IgD-negative memory B cell (primary cell): ENCODE data around the gene SMPD2. TPM values are rescaled to one million over a fixed set of nuclear protein-coding genes. Genes with fewer than 3 reads are reported as not detected.
"Not testable (repeated sequence)": the region's sequence is repeated elsewhere in the genome, so short reads cannot be mapped to it uniquely, and the experiment has no call there.

Source experiments
- H3K27ac Mint-ChIP-seq, 3 donors: one replicate each; pipeline ENCODE4 v1.8.0; 2020 to 2022; ENCODE audit warnings: mild to moderate bottlenecking in 3 of 3, mixed read lengths in 3 of 3, moderate library complexity in 1 of 3
- H3K27me3 Mint-ChIP-seq: one replicate; pipeline ENCODE4 v1.8.0; 2021; ENCODE audit warnings: mixed read lengths
- H3K36me3 Mint-ChIP-seq: one replicate; pipeline ENCODE4 v1.8.0; 2020; ENCODE audit warnings: mild to moderate bottlenecking, mixed read lengths
- H3K4me1 Mint-ChIP-seq, 3 donors: one replicate each; pipeline ENCODE4 v1.8.0; 2020 to 2022; ENCODE audit warnings: mixed read lengths in 3 of 3, mild to moderate bottlenecking in 1 of 3
- H3K4me3 Mint-ChIP-seq, 4 donors: one replicate each; pipeline ENCODE4 v1.8.0; 2020 to 2022; ENCODE audit warnings: mild to moderate bottlenecking in 4 of 4, mixed read lengths in 4 of 4, moderate library complexity in 3 of 4
- H3K9me3 Mint-ChIP-seq, 3 donors: one replicate each; pipeline ENCODE4 v1.8.0; 2020 to 2021; ENCODE audit warnings: mixed read lengths in 3 of 3, mild to moderate bottlenecking in 1 of 3
- polyA plus RNA-seq: library from polyadenylated mRNA; unstranded; fragments of 300-500 nt; fragmentation: Illumina TruSeq; gene quantifications from one replicate; pipeline ENCODE4 v1.2.3, GENCODE V29; 2021

SMPD2 gene
- polyA plus RNA-seq, 1 donor from 2014 or later: 22.0 TPM

GRCh38 chr6:109451376-109451775 is 10.9 kb downstream of the SMPD2 start:
- Mint-ChIP-seq H3K27ac (peak overlapping the region in 2 of 3 donors; percentile 31 to 51), H3K9me3 (no peaks in the 10 kb centered on the region), H3K4me1 (peaks cover 33 to 38% (median 37%) of the 10 kb centered on the region in 3 donors), H3K4me3 (peak overlapping the region in 2 of 4 donors; percentile 79 to 92), H3K36me3 (no peaks in the 10 kb centered on the region), H3K27me3 (no peaks in the 10 kb centered on the region)

GRCh38 chr6:109452181-109452580 is 11.7 kb downstream of the SMPD2 start:
- Mint-ChIP-seq H3K27me3 (no peaks in the 10 kb centered on the region), H3K36me3 (peaks cover under 1% of the 10 kb centered on the region), H3K4me3 (peak overlapping the region in 3 of 4 donors; percentile 1 to 92 (median 79)), H3K27ac (peak overlapping the region; percentile 51 to 99 (median 97)), H3K9me3 (no peaks in the 10 kb centered on the region), H3K4me1 (peaks cover 40 to 42% (median 40%) of the 10 kb centered on the region in 3 donors)

GRCh38 chr6:109453156-109453555 is 12.6 kb downstream of the SMPD2 start:
- H3K27me3 Mint-ChIP-seq: no peaks in the 10 kb centered on the region
- H3K36me3 Mint-ChIP-seq: peaks cover 5% of the 10 kb centered on the region
- H3K4me3 Mint-ChIP-seq: peak overlapping the region in 3 of 4 donors; percentile 30 to 92 (median 67)
- H3K4me1 Mint-ChIP-seq: peaks cover 45 to 46% (median 46%) of the 10 kb centered on the region in 3 donors
- H3K27ac Mint-ChIP-seq: peak overlapping the region; percentile 51 to 99 (median 97)
- no peaks in the 10 kb centered on the region for H3K9me3 Mint-ChIP-seq

- no peaks in the 10 kb centered on the region for H3K9me3 Mint-ChIP-seq
- no peaks in the 10 kb centered on the region for H3K27me3 Mint-ChIP-seq
- peaks cover 5% of the 10 kb centered on the region for H3K36me3 Mint-ChIP-seq
- peak overlapping the region; percentile 92 to 97 (median 97) for H3K4me3 Mint-ChIP-seq
- H3K4me1 Mint-ChIP-seq: peaks cover 43 to 46% (median 46%) of the 10 kb centered on the region in 3 donors
- H3K27ac Mint-ChIP-seq: peak overlapping the region; percentile 51 to 99 (median 97)
Observed at GRCh38 chr6:109453594-109454495, 13.3 kb downstream of the SMPD2 start.

GRCh38 chr6:109454496-109455436 is 14.2 kb downstream of the SMPD2 start:
- H3K27ac Mint-ChIP-seq: peak overlapping the region; percentile 51 to 99 (median 97)
- H3K36me3 Mint-ChIP-seq: peaks cover 5% of the 10 kb centered on the region
- H3K9me3 Mint-ChIP-seq: no peaks in the 10 kb centered on the region
- peak overlapping the region; percentile 92 to 97 (median 97) for H3K4me3 Mint-ChIP-seq
- no peaks in the 10 kb centered on the region for H3K27me3 Mint-ChIP-seq
- H3K4me1 Mint-ChIP-seq: peaks cover 50 to 51% (median 50%) of the 10 kb centered on the region in 3 donors

- H3K4me3 Mint-ChIP-seq: peak within 1 kb of the TSS; percentile 92 to 97 (median 97)
- no peaks in the 10 kb centered on the region for H3K27me3 Mint-ChIP-seq
- no peaks in the 10 kb centered on the region for H3K9me3 Mint-ChIP-seq
- peaks cover 6% of the 10 kb centered on the region for H3K36me3 Mint-ChIP-seq
- peaks cover 45 to 51% (median 47%) of the 10 kb centered on the region in 3 donors for H3K4me1 Mint-ChIP-seq
- peak within 1 kb of the TSS; percentile 51 to 99 (median 97) for H3K27ac Mint-ChIP-seq
Observed at GRCh38 chr6:109455437-109456110, 15.1 kb downstream of the SMPD2 start, which contains the start of gene MICAL1. Gene MICAL1, minus strand, starts transcription at chr6:109455772. Its CDS starts 1,576 bp downstream, at chr6:109454196.

- peak overlapping the region; percentile 51 to 99 (median 65) for H3K27ac Mint-ChIP-seq
- peaks cover 9% of the 10 kb centered on the region for H3K36me3 Mint-ChIP-seq
Observed at GRCh38 chr6:109456111-109456583, 15.6 kb downstream of the SMPD2 start.

GRCh38 chr6:109456710-109457561 is 16.4 kb downstream of the SMPD2 start:
- H3K4me3 Mint-ChIP-seq: peak overlapping the region; percentile 92 to 97 (median 97)
- no peaks in the 10 kb centered on the region for H3K9me3 Mint-ChIP-seq
- H3K4me1 Mint-ChIP-seq: peaks cover 39 to 49% (median 42%) of the 10 kb centered on the region in 3 donors
- H3K27me3 Mint-ChIP-seq: no peaks in the 10 kb centered on the region
- H3K27ac Mint-ChIP-seq: peak overlapping the region; percentile 51 to 96 (median 65)
- peaks cover 11% of the 10 kb centered on the region for H3K36me3 Mint-ChIP-seq

More at GRCh38 chr6:109456111-109456583, 15.6 kb downstream of the SMPD2 start:
- no peaks in the 10 kb centered on the region for H3K9me3 Mint-ChIP-seq
- no peaks in the 10 kb centered on the region for H3K27me3 Mint-ChIP-seq
- H3K4me3 Mint-ChIP-seq: peak overlapping the region; percentile 92 to 97 (median 97)
- peaks cover 41 to 47% (median 43%) of the 10 kb centered on the region in 3 donors for H3K4me1 Mint-ChIP-seq

GRCh38 chr6:109457562-109457996 is 17.1 kb downstream of the SMPD2 start:
- Mint-ChIP-seq H3K4me3 (peak overlapping the region; percentile 92 to 97 (median 97)), H3K4me1 (peaks cover 41 to 50% (median 45%) of the 10 kb centered on the region in 3 donors), H3K36me3 (peaks cover 11% of the 10 kb centered on the region), H3K27ac (peak overlapping the region; percentile 51 to 96 (median 65)), H3K9me3 (no peaks in the 10 kb centered on the region), H3K27me3 (no peaks in the 10 kb centered on the region)

- H3K27ac Mint-ChIP-seq: peak overlapping the region; percentile 51 to 96 (median 65)
- H3K36me3 Mint-ChIP-seq: peaks cover 11% of the 10 kb centered on the region
- no peaks in the 10 kb centered on the region for H3K27me3 Mint-ChIP-seq
- no peaks in the 10 kb centered on the region for H3K9me3 Mint-ChIP-seq
- peak overlapping the region; percentile 8 to 97 (median 40) for H3K4me3 Mint-ChIP-seq
- H3K4me1 Mint-ChIP-seq: peaks cover 39 to 45% (median 44%) of the 10 kb centered on the region in 3 donors
Observed at GRCh38 chr6:109458774-109459531, 18.4 kb downstream of the SMPD2 start.

- Mint-ChIP-seq H3K4me1 (peaks cover 39 to 48% (median 43%) of the 10 kb centered on the region in 3 donors), H3K27ac (peak overlapping the region; percentile 51 to 96 (median 65)), H3K9me3 (no peaks in the 10 kb centered on the region), H3K36me3 (peaks cover 11% of the 10 kb centered on the region), H3K27me3 (no peaks in the 10 kb centered on the region), H3K4me3 (peak overlapping the region in 1 of 4 donors; percentile 8)
Observed at GRCh38 chr6:109460161-109460829, 19.8 kb downstream of the SMPD2 start.

GRCh38 chr6:109461205-109461604 is 20.7 kb downstream of the SMPD2 start:
- peaks cover 11% of the 10 kb centered on the region for H3K36me3 Mint-ChIP-seq
- peak overlapping the region; percentile 51 to 65 (median 53) for H3K27ac Mint-ChIP-seq
- H3K4me3 Mint-ChIP-seq, H3K27me3 Mint-ChIP-seq, H3K9me3 Mint-ChIP-seq: not testable (repeated sequence)
- H3K4me1 Mint-ChIP-seq: peaks cover 42 to 55% (median 46%) of the 10 kb centered on the region in 3 donors
